ENCODE data around the gene PGAM5. TPM values are rescaled to one million over a fixed set of nuclear protein-coding genes. Genes with fewer than 3 reads are reported as not detected.

Gene PGAM5
- polyA plus RNA-seq, 1 of the 3 experiments (the other 2 are of a cell fraction): 22.5 TPM

- no peaks in the 10 kb centered on the region for H3K9me2 ChIP-seq
- no peak overlapping the region for H3K27ac ChIP-seq (ENCODE audit: low read depth in 2 of 2, low read length in 1 of 2)
- peaks cover 93% of the 10 kb centered on the region for H3K79me2 ChIP-seq (ENCODE audit: insufficient read depth)
- H3K9ac ChIP-seq: no peak overlapping the region
- H3K4me1 ChIP-seq (ENCODE audit: control insufficient read depth in 1 of 2, insufficient read depth in 2 of 2, low read depth in 1 of 2, low read length in 1 of 2): no peaks in the 10 kb centered on the region
- H4K20me1 ChIP-seq (ENCODE audit: insufficient read depth): peaks cover 39% of the 10 kb centered on the region; the same call in 1 of the 2 replicates
- no peak overlapping the region for H3K4me3 ChIP-seq (ENCODE audit: low read depth in 2 of 2, low read length in 1 of 2)
- peaks cover 45 to 85% of the 10 kb centered on the region in 2 experiments for H3K36me3 ChIP-seq (replicated peaks in 1 of 2; ENCODE audit: control insufficient read depth in 1 of 2, insufficient read depth in 2 of 2, low read length in 1 of 2)
- no peak overlapping the region for H2AFZ ChIP-seq (ENCODE audit: low read depth)
- no peaks in the 10 kb centered on the region for H3K27me3 ChIP-seq (ENCODE audit: insufficient read depth)
- H3K9me3 ChIP-seq: no peaks in the 10 kb centered on the region
- H3K4me2 ChIP-seq: no peak overlapping the region
- POLR2A ChIA-PET: no interaction called here
- no peak for TF ChIP-seq EZH2phosphoT487 (IDR thresholded peaks at IDR 0.05; ENCODE audit: borderline replicate concordance, low read depth)
- TF ChIP-seq RAD21 (IDR thresholded peaks at IDR 0.05; ENCODE audit: low read length): no peak
- TF ChIP-seq RFX5 (IDR thresholded peaks at IDR 0.05; ENCODE audit: low read length): no peak
- TF ChIP-seq MAX (IDR thresholded peaks at IDR 0.05; ENCODE audit: low read depth): no peak
- TF ChIP-seq FOXJ3 (CRISPR knock-in tag; IDR thresholded peaks at IDR 0.05): no peak
- no peak for TF ChIP-seq TCF12 (IDR thresholded peaks at IDR 0.05)
- TF ChIP-seq, protein P1, sequence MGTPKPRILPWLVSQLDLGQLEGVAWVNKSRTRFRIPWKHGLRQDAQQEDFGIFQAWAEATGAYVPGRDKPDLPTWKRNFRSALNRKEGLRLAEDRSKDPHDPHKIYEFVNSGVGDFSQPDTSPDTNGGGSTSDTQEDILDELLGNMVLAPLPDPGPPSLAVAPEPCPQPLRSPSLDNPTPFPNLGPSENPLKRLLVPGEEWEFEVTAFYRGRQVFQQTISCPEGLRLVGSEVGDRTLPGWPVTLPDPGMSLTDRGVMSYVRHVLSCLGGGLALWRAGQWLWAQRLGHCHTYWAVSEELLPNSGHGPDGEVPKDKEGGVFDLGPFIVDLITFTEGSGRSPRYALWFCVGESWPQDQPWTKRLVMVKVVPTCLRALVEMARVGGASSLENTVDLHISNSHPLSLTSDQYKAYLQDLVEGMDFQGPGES (IDR thresholded peaks at IDR 0.05; ENCODE audit: low read depth, low read length): no peak
- 90% methylated on average over 13 of the region's 13 CpGs for WGBS (ENCODE audit: low lambda C conversion rate)
- H3F3A ChIP-seq (replicated peaks; ENCODE audit: insufficient read depth): peaks cover 13% of the 10 kb centered on the region
- DNase-seq: no peak
- CTCF ChIA-PET: interaction anchor here (0.8 to 1.1 kb wide), 2 partner anchors 17 to 25 kb away, joined by 3 to 4 read pairs; no protein-coding TSS in a partner anchor
Observed at GRCh38 chr12:132743831-132744230, 33.2 kb downstream of the PGAM5 start.

DNA sequence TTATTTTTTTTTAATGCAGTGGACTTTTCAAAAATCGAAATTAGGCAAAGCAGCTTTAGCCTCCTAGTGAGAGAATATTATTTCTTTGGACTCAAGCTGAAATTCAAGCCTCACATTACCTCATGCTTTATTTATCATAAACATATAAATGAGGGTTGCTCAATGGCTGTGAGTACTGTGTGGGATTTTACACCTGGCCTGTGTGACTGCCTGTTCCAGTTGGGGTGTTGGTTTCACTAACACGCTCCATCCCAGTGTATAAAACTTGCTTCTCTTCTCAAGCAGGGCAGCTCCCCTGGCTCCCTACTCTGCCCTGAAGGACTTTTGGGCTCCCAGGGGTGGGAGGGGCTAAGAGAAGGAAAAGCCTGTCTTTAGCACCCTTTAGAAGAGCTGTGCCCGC lies 36.0 kb downstream of the PGAM5 start:
- DNase-seq: no peak

More for the DNA sequence above, 36.0 kb downstream of the PGAM5 start:
- no peaks in the 10 kb centered on the region for H3K4me1 ChIP-seq (ENCODE audit: control insufficient read depth in 1 of 2, insufficient read depth in 2 of 2, low read depth in 1 of 2, low read length in 1 of 2)
- H3K4me3 ChIP-seq (ENCODE audit: low read depth in 2 of 2, low read length in 1 of 2): no peak overlapping the region
- H3K9me2 ChIP-seq: no peaks in the 10 kb centered on the region
- ChIA-PET CTCF (interaction anchor here (1.2 kb wide), 1 partner anchor 11 kb away, joined by 3 read pairs; no protein-coding TSS in a partner anchor), POLR2A (no interaction called here)
- no peaks in the 10 kb centered on the region for H3K27me3 ChIP-seq (ENCODE audit: insufficient read depth)
- no peak overlapping the region for H3K9ac ChIP-seq
- no peaks in the 10 kb centered on the region for H3K9me3 ChIP-seq
- H3K36me3 ChIP-seq (replicated peaks in 1 of 2; ENCODE audit: control insufficient read depth in 1 of 2, insufficient read depth in 2 of 2, low read length in 1 of 2): peaks cover 50 to 74% of the 10 kb centered on the region in 2 experiments
- H2AFZ ChIP-seq (ENCODE audit: low read depth): no peak overlapping the region
- WGBS (ENCODE audit: low lambda C conversion rate): 98% methylated on average over 2 of the region's 3 CpGs
- no peak overlapping the region for H3K27ac ChIP-seq (ENCODE audit: low read depth in 2 of 2, low read length in 1 of 2)
- H4K20me1 ChIP-seq (ENCODE audit: insufficient read depth): peaks cover 59% of the 10 kb centered on the region; the same call in 1 of the 2 replicates
- TF ChIP-seq USF1 (IDR thresholded peaks at IDR 0.05; ENCODE audit: borderline replicate concordance, low read depth) (no peak), GATA2 (CRISPR knock-in tag; IDR thresholded peaks at IDR 0.05) (no peak), ZBTB33 (IDR thresholded peaks at IDR 0.05; ENCODE audit: borderline replicate concordance, low read depth) (no peak), CHD2 (IDR thresholded peaks at IDR 0.05; ENCODE audit: low read length, partially characterized antibody) (no peak), SIN3A (IDR thresholded peaks at IDR 0.05; ENCODE audit: borderline replicate concordance, low read depth, low read length) (no peak), FOXJ3 (CRISPR knock-in tag; IDR thresholded peaks at IDR 0.05) (no peak), TCF12 (IDR thresholded peaks at IDR 0.05) (no peak), NRF1 (IDR thresholded peaks at IDR 0.05; ENCODE audit: low read depth, low read length) (no peak), MAX (IDR thresholded peaks at IDR 0.05; ENCODE audit: low read depth) (no peak), RFX5 (IDR thresholded peaks at IDR 0.05; ENCODE audit: low read length) (no peak)
- TF ChIP-seq, protein P2, sequence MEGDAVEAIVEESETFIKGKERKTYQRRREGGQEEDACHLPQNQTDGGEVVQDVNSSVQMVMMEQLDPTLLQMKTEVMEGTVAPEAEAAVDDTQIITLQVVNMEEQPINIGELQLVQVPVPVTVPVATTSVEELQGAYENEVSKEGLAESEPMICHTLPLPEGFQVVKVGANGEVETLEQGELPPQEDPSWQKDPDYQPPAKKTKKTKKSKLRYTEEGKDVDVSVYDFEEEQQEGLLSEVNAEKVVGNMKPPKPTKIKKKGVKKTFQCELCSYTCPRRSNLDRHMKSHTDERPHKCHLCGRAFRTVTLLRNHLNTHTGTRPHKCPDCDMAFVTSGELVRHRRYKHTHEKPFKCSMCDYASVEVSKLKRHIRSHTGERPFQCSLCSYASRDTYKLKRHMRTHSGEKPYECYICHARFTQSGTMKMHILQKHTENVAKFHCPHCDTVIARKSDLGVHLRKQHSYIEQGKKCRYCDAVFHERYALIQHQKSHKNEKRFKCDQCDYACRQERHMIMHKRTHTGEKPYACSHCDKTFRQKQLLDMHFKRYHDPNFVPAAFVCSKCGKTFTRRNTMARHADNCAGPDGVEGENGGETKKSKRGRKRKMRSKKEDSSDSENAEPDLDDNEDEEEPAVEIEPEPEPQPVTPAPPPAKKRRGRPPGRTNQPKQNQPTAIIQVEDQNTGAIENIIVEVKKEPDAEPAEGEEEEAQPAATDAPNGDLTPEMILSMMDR (IDR thresholded peaks at IDR 0.05): no peak
- TF ChIP-seq, protein P1 (IDR thresholded peaks at IDR 0.05; ENCODE audit: low read depth, low read length): no peak
- peaks cover 8% of the 10 kb centered on the region for H3F3A ChIP-seq (replicated peaks; ENCODE audit: insufficient read depth)
- H3K4me2 ChIP-seq: no peak overlapping the region
- peaks cover 95% of the 10 kb centered on the region for H3K79me2 ChIP-seq (ENCODE audit: insufficient read depth)
